GM23338 (cell line): ENCODE measurements around the gene GNAT3. TPM values are rescaled to one million over a fixed set of nuclear protein-coding genes. Genes with fewer than 3 reads are reported as not detected.

ENCODE experiments used
- ATAC-seq: fragments of 200-7000 bp; cut with Tn5 transposase; 3 replicates; pipeline ENCODE4 v1.9.1; 2020
- DNase-seq: peaks from one replicate; pipeline ENCODE4 v3.0.0-alpha.2; 2015; ENCODE audit warnings: low spot score
- H2AFZ ChIP-seq: fragments of 200-600 bp; sonication (generic); 2 replicates; pipeline ENCODE4 v1.8.0; 2016; ENCODE audit warnings: antibody characterized with exemption, mild to moderate bottlenecking, moderate library complexity
- H3F3A ChIP-seq: fragments of 200-600 bp; sonication (generic); replicated peaks from 2 replicates; pipeline ENCODE4 v1.8.0; 2017; ENCODE audit warnings: antibody characterized with exemption, mixed run types, low read depth
- H3K27ac ChIP-seq: fragments of 200-600 bp; sonication (generic); 2 replicates; pipeline ENCODE4 v1.6.1; 2016; ENCODE audit warnings: low read depth
- H3K27me3 ChIP-seq: fragments of 200-600 bp; sonication (generic); 2 replicates; pipeline ENCODE4 v1.8.0; 2016; ENCODE audit warnings: mild to moderate bottlenecking, mixed run types, moderate library complexity; ENCODE audit not compliant: insufficient read depth
- H3K36me3 ChIP-seq: fragments of 200-600 bp; sonication (generic); 2 replicates; pipeline ENCODE4 v1.8.0; 2016; ENCODE audit warnings: mild to moderate bottlenecking; ENCODE audit not compliant: insufficient read depth
- H3K4me1 ChIP-seq: fragments of 200-600 bp; sonication (generic); 2 replicates; pipeline ENCODE4 v1.8.0; 2016; ENCODE audit warnings: mild to moderate bottlenecking, moderate library complexity; ENCODE audit not compliant: insufficient read depth
- H3K4me2 ChIP-seq: fragments of 200-600 bp; sonication (generic); 2 replicates; pipeline ENCODE4 v1.7.1; 2017; ENCODE audit warnings: mixed run types
- H3K4me3 ChIP-seq: fragments of 200-600 bp; sonication (generic); 2 replicates; pipeline ENCODE4 v1.6.1; 2016; ENCODE audit warnings: mixed run types
- H3K79me2 ChIP-seq: fragments of 200-600 bp; sonication (generic); replicated peaks from 2 replicates; pipeline ENCODE4 v1.8.0; 2017; ENCODE audit warnings: mild to moderate bottlenecking; ENCODE audit not compliant: insufficient read depth
- H3K9me2 ChIP-seq: fragments of 200-600 bp; sonication (generic); 2 replicates; pipeline ENCODE4 v1.8.0; 2017; ENCODE audit not compliant: insufficient read depth
- H4K20me1 ChIP-seq: fragments of 200-600 bp; sonication (generic); replicated peaks from 2 replicates; pipeline ENCODE4 v1.8.0; 2017; ENCODE audit warnings: mild to moderate bottlenecking; ENCODE audit not compliant: insufficient read depth
- H3K27ac Mint-ChIP-seq: 2 replicates; pipeline ENCODE4 v1.8.0; 2020; ENCODE audit warnings: inconsistent platforms, mild to moderate bottlenecking, moderate library complexity, mixed read lengths
- H3K27me3 Mint-ChIP-seq: 3 replicates; pipeline ENCODE4 v1.8.0; 2022; ENCODE audit warnings: low read depth, mild to moderate bottlenecking, moderate library complexity, mixed read lengths, inconsistent platforms; ENCODE audit not compliant: insufficient read depth, poor library complexity
- H3K36me3 Mint-ChIP-seq: 3 replicates; pipeline ENCODE4 v1.8.0; 2021; ENCODE audit warnings: low read depth, mild to moderate bottlenecking, inconsistent platforms, moderate library complexity, mixed read lengths
- H3K4me1 Mint-ChIP-seq: 3 replicates; pipeline ENCODE4 v1.8.0; 2020; ENCODE audit warnings: mild to moderate bottlenecking, inconsistent platforms, mixed read lengths
- H3K4me3 Mint-ChIP-seq: 3 replicates; pipeline ENCODE4 v1.8.0; 2021; ENCODE audit warnings: moderate library complexity, mild to moderate bottlenecking, inconsistent platforms, mixed read lengths
- H3K9me3 Mint-ChIP-seq: 3 replicates; pipeline ENCODE4 v1.8.0; 2020; ENCODE audit warnings: moderate library complexity, mild to moderate bottlenecking, inconsistent platforms, mixed read lengths
- EZH2 ChIP-seq: fragments of 200-600 bp; sonication (generic); IDR thresholded peaks from one replicate; pipeline ENCODE4 v1.8.0; 2017; ENCODE audit warnings: antibody characterized with exemption, mild to moderate bottlenecking, low read depth; ENCODE audit not compliant: unreplicated experiment
- EZH2phosphoT487 ChIP-seq: fragments of 200-600 bp; sonication (generic); IDR thresholded peaks from one replicate; pipeline ENCODE4 v1.8.1; 2018; ENCODE audit warnings: antibody characterized with exemption; ENCODE audit not compliant: unreplicated experiment
- NANOG ChIP-seq: IDR thresholded peaks from 2 replicates; pipeline ENCODE4 v1.6.1; 2016; ENCODE audit warnings: antibody characterized with exemption, borderline replicate concordance
- STAT1 ChIP-seq: IDR thresholded peaks from one replicate; pipeline ENCODE4 v1.6.1; 2016; ENCODE audit warnings: antibody characterized with exemption; ENCODE audit not compliant: unreplicated experiment
- ZNF114 ChIP-seq: fragments of 250-450 bp; sonication (Bioruptor Pico); IDR thresholded peaks from 2 replicates; pipeline ENCODE4 v1.5.0; 2020; ENCODE audit warnings: mild to moderate bottlenecking, moderate library complexity
- ZNF331 ChIP-seq: fragments of 250-450 bp; sonication (Bioruptor Pico); IDR thresholded peaks from 2 replicates; pipeline ENCODE4 v1.5.0; 2020; ENCODE audit warnings: low read depth, mild to moderate bottlenecking, moderate library complexity
- polyA plus RNA-seq: library from polyadenylated mRNA; unstranded; fragments of >200 nt; fragmentation: Nextera tagmentation; extraction: Ambion mirVana; gene quantifications from 2 replicates; pipeline ENCODE4 v1.2.1, GENCODE V29; 2016
- total RNA-seq: library from RNA; depleted of rRNA; stranded (reverse); fragments of >200 nt; shearing (Covaris generic); gene quantifications from 2 replicates; pipeline ENCODE4 v1.2.3, GENCODE V29; 2014
- TF ChIP-seq, protein P1 (sequence below): fragments of 250-450 bp; sonication (Bioruptor Pico); IDR thresholded peaks from 2 replicates; pipeline ENCODE4 v1.5.0; 2020; ENCODE audit warnings: mild to moderate bottlenecking, moderate library complexity
- TF ChIP-seq, protein P2 (sequence below), 2 experiments: fragments of 200-600 bp in 1 of 2; sonication (generic) in 1 of 2; conservative IDR thresholded peaks; 2 replicates each; pipeline versions ENCODE4 v1.5.1 to v1.6.1; 2016 to 2017; ENCODE audit warnings: antibody characterized with exemption in 2 of 2, low read depth in 2 of 2, mild to moderate bottlenecking in 2 of 2, moderate library complexity in 1 of 2
- TF ChIP-seq, protein P3 (sequence below): IDR thresholded peaks from one replicate; pipeline ENCODE4 v1.6.1; 2018; ENCODE audit warnings: antibody characterized with exemption; ENCODE audit not compliant: unreplicated experiment

The GNAT3 gene
- total and polyA plus RNA-seq, 2 experiments from 2014 or later, result not detected

DNA sequence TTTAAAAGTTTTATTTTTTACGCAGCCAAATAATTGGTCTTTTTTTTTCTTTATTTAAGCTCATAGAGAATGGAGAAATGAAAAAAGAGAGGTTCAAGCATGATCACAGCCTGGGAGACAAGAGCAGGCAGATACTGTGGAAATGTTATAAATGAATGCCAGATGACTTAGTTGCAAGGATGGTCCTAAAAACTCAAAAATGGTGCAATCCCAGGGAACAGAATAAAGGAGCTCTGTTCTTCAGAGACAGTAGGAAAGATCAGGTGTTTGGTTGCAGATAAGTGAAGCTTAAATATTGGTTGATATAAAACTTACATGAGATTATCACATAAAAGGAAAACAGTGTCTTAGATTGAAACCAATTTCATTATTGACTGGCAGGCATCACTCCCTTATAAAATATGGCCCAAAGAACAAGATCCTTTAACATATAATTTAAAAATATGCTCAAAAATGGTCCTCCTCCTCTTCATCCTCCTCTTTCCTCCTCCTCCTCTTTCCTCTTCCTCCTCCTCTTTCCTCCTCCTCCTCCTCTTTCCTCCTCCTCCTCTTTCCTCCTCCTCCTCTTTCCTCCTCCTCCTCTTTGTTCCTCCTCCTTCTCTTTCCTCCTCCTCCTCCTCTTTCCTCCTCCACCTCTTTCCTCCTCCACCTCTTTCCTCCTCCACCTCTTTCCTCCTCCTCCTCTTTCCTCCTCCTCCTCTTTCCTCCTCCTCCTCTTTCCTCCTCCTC, 18.6 kb downstream of the GNAT3 start (continued):
- TF ChIP-seq, protein P1, sequence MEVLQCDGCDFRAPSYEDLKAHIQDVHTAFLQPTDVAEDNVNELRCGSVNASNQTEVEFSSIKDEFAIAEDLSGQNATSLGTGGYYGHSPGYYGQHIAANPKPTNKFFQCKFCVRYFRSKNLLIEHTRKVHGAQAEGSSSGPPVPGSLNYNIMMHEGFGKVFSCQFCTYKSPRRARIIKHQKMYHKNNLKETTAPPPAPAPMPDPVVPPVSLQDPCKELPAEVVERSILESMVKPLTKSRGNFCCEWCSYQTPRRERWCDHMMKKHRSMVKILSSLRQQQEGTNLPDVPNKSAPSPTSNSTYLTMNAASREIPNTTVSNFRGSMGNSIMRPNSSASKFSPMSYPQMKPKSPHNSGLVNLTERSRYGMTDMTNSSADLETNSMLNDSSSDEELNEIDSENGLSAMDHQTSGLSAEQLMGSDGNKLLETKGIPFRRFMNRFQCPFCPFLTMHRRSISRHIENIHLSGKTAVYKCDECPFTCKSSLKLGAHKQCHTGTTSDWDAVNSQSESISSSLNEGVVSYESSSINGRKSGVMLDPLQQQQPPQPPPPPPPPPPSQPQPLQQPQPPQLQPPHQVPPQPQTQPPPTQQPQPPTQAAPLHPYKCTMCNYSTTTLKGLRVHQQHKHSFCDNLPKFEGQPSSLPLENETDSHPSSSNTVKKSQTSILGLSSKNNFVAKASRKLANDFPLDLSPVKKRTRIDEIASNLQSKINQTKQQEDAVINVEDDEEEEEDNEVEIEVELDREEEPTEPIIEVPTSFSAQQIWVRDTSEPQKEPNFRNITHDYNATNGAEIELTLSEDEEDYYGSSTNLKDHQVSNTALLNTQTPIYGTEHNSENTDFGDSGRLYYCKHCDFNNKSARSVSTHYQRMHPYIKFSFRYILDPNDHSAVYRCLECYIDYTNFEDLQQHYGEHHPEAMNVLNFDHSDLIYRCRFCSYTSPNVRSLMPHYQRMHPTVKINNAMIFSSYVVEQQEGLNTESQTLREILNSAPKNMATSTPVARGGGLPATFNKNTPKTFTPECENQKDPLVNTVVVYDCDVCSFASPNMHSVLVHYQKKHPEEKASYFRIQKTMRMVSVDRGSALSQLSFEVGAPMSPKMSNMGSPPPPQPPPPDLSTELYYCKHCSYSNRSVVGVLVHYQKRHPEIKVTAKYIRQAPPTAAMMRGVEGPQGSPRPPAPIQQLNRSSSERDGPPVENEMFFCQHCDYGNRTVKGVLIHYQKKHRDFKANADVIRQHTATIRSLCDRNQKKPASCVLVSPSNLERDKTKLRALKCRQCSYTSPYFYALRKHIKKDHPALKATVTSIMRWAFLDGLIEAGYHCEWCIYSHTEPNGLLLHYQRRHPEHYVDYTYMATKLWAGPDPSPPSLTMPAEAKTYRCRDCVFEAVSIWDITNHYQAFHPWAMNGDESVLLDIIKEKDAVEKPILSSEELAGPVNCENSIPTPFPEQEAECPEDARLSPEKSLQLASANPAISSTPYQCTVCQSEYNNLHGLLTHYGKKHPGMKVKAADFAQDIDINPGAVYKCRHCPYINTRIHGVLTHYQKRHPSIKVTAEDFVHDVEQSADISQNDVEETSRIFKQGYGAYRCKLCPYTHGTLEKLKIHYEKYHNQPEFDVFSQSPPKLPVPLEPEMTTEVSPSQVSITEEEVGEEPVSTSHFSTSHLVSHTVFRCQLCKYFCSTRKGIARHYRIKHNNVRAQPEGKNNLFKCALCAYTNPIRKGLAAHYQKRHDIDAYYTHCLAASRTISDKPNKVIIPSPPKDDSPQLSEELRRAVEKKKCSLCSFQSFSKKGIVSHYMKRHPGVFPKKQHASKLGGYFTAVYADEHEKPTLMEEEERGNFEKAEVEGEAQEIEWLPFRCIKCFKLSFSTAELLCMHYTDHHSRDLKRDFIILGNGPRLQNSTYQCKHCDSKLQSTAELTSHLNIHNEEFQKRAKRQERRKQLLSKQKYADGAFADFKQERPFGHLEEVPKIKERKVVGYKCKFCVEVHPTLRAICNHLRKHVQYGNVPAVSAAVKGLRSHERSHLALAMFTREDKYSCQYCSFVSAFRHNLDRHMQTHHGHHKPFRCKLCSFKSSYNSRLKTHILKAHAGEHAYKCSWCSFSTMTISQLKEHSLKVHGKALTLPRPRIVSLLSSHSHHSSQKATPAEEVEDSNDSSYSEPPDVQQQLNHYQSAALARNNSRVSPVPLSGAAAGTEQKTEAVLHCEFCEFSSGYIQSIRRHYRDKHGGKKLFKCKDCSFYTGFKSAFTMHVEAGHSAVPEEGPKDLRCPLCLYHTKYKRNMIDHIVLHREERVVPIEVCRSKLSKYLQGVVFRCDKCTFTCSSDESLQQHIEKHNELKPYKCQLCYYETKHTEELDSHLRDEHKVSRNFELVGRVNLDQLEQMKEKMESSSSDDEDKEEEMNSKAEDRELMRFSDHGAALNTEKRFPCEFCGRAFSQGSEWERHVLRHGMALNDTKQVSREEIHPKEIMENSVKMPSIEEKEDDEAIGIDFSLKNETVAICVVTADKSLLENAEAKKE, result no peak
- no peak for TF ChIP-seq EZH2

DNA sequence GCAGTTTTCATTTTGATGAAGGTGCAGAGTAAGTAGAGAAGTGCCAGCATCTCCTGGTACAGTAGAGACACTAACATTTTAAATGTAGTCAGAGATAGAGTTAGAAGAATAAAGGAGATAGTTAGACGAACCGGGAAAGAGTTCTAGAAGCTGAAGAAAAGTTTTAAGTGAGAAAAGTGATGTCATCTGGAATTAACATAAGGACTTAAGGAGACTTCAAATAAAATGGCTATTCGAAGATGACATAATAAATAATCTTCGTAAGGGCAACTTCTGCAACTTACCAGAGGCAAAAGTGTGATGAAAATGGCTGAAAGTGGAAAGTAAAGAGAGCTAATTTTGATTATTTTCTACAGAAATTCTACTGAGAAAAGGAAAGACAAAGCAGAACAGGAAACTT, 20.4 kb downstream of the GNAT3 start:
- no peak overlapping the region for H3K4me3 Mint-ChIP-seq
- no peak for DNase-seq
- no peaks in the 10 kb centered on the region for H3K36me3 Mint-ChIP-seq
- H3K4me3 ChIP-seq, result no peak overlapping the region
- TF ChIP-seq, protein P2, sequence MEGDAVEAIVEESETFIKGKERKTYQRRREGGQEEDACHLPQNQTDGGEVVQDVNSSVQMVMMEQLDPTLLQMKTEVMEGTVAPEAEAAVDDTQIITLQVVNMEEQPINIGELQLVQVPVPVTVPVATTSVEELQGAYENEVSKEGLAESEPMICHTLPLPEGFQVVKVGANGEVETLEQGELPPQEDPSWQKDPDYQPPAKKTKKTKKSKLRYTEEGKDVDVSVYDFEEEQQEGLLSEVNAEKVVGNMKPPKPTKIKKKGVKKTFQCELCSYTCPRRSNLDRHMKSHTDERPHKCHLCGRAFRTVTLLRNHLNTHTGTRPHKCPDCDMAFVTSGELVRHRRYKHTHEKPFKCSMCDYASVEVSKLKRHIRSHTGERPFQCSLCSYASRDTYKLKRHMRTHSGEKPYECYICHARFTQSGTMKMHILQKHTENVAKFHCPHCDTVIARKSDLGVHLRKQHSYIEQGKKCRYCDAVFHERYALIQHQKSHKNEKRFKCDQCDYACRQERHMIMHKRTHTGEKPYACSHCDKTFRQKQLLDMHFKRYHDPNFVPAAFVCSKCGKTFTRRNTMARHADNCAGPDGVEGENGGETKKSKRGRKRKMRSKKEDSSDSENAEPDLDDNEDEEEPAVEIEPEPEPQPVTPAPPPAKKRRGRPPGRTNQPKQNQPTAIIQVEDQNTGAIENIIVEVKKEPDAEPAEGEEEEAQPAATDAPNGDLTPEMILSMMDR (conservative IDR thresholded peaks at IDR 0.05; ENCODE audit: low read depth in 2 of 2), result no peak
- TF ChIP-seq, protein P3, sequence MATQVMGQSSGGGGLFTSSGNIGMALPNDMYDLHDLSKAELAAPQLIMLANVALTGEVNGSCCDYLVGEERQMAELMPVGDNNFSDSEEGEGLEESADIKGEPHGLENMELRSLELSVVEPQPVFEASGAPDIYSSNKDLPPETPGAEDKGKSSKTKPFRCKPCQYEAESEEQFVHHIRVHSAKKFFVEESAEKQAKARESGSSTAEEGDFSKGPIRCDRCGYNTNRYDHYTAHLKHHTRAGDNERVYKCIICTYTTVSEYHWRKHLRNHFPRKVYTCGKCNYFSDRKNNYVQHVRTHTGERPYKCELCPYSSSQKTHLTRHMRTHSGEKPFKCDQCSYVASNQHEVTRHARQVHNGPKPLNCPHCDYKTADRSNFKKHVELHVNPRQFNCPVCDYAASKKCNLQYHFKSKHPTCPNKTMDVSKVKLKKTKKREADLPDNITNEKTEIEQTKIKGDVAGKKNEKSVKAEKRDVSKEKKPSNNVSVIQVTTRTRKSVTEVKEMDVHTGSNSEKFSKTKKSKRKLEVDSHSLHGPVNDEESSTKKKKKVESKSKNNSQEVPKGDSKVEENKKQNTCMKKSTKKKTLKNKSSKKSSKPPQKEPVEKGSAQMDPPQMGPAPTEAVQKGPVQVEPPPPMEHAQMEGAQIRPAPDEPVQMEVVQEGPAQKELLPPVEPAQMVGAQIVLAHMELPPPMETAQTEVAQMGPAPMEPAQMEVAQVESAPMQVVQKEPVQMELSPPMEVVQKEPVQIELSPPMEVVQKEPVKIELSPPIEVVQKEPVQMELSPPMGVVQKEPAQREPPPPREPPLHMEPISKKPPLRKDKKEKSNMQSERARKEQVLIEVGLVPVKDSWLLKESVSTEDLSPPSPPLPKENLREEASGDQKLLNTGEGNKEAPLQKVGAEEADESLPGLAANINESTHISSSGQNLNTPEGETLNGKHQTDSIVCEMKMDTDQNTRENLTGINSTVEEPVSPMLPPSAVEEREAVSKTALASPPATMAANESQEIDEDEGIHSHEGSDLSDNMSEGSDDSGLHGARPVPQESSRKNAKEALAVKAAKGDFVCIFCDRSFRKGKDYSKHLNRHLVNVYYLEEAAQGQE, result no peak
- TF ChIP-seq EZH2, result no peak
- no peak for TF ChIP-seq ZNF114 (CRISPR knock-in tag)
- TF ChIP-seq NANOG, result no peak
- no peak for TF ChIP-seq ZNF331 (CRISPR knock-in tag)
- TF ChIP-seq EZH2phosphoT487, result no peak
- TF ChIP-seq STAT1, result no peak
- no peak overlapping the region for H3K4me2 ChIP-seq
- H3K9me2 ChIP-seq, result 0 out of 2 replicates have a peak, but pooled peaks cover 6% of the 10 kb centered on the region
- H4K20me1 ChIP-seq, result no peaks in the 10 kb centered on the region
- H3K36me3 ChIP-seq, result no peaks in the 10 kb centered on the region
- H3K79me2 ChIP-seq, result no peaks in the 10 kb centered on the region
- H3K4me1 ChIP-seq, result peaks cover 46% of the 10 kb centered on the region
- no peaks in the 10 kb centered on the region for H3F3A ChIP-seq
- H3K27me3 ChIP-seq, result no peaks in the 10 kb centered on the region
- no peak for ATAC-seq
- H3K9me3 Mint-ChIP-seq, result no peaks in the 10 kb centered on the region
- H3K27me3 Mint-ChIP-seq, result peaks cover 2% of the 10 kb centered on the region
- H2AFZ ChIP-seq, result no peak overlapping the region
- peaks cover 30% of the 10 kb centered on the region for H3K4me1 Mint-ChIP-seq
- no peak overlapping the region for H3K27ac ChIP-seq
- no peak overlapping the region; the same call in 1 of the 2 replicates for H3K27ac Mint-ChIP-seq
